ENCODE data around the gene CUEDC1. TPM values are rescaled to one million over a fixed set of nuclear protein-coding genes. Genes with fewer than 3 reads are reported as not detected.
A peak's percentile ranks its signal among the peaks of the same experiment; 100 is the strongest.

CUEDC1 gene
- total and polyA plus RNA-seq, 2 donors (not counting 1 experiment from before 2014, with no cell fraction given): 0.57 TPM; not detected in 1

- Histone ChIP-seq H3K4me2 (replicated peaks; ENCODE audit: low read depth, low read length, poor library complexity, severe bottlenecking) (no peak overlapping the region), H3K4me3 (ENCODE audit: control extremely low read depth in 1 of 5, extremely low read depth in 1 of 5, insufficient read depth in 1 of 5, low read depth in 2 of 5, low read length in 4 of 5) (no peak overlapping the region), H2AFZ (ENCODE audit: insufficient read depth, low read depth, low read length, poor library complexity, severe bottlenecking) (no peak overlapping the region), H3K27ac (ENCODE audit: low read length in 2 of 2) (peak overlapping the region; percentile 23 to 47), H3K36me3 (replicated peaks in 1 of 2; ENCODE audit: control extremely low read depth in 1 of 2, control insufficient read depth in 1 of 2, extremely low read depth in 1 of 2, insufficient read depth in 2 of 2, low read length in 1 of 2) (no peaks in the 10 kb centered on the region), H4K20me1 (ENCODE audit: control insufficient read depth, insufficient read depth, low read length, poor library complexity, severe bottlenecking) (peaks cover 15% of the 10 kb centered on the region), H3K79me2 (ENCODE audit: control insufficient read depth, insufficient read depth, low read length) (peaks cover 4% of the 10 kb centered on the region), H3K27me3 (replicated peaks in 1 of 4; ENCODE audit: control extremely low read depth in 1 of 4, control insufficient read depth in 3 of 4, insufficient read depth in 4 of 4, low read length in 3 of 4) (no peaks in the 10 kb centered on the region), H3K4me1 (ENCODE audit: control insufficient read depth in 2 of 2, insufficient read depth in 2 of 2, low read length in 2 of 2) (peaks cover 20 to 25% of the 10 kb centered on the region in 2 donors), H3K9ac (ENCODE audit: low read length) (no peak overlapping the region), H3K9me3 (ENCODE audit: control extremely low read depth in 1 of 3, control insufficient read depth in 2 of 3, insufficient read depth in 1 of 3, low read length in 2 of 3) (no peaks in the 10 kb centered on the region)
- no peaks in the 10 kb centered on the region for H3K27me3 Mint-ChIP-seq
- ChIA-PET POLR2A (interaction anchor here (0.6 to 0.8 kb wide), 2 partner anchors 140 to 738 kb away, joined by 3 read pairs; partner anchors contain the start of gene MSI2), CTCF (interaction anchor here (0.7 to 20.2 kb wide), 7 partner anchors 9 to 138 kb away, joined by 3 to 468 read pairs (median 9); partner anchors contain the start of gene MRPS23)
- TF ChIP-seq, protein P1, sequence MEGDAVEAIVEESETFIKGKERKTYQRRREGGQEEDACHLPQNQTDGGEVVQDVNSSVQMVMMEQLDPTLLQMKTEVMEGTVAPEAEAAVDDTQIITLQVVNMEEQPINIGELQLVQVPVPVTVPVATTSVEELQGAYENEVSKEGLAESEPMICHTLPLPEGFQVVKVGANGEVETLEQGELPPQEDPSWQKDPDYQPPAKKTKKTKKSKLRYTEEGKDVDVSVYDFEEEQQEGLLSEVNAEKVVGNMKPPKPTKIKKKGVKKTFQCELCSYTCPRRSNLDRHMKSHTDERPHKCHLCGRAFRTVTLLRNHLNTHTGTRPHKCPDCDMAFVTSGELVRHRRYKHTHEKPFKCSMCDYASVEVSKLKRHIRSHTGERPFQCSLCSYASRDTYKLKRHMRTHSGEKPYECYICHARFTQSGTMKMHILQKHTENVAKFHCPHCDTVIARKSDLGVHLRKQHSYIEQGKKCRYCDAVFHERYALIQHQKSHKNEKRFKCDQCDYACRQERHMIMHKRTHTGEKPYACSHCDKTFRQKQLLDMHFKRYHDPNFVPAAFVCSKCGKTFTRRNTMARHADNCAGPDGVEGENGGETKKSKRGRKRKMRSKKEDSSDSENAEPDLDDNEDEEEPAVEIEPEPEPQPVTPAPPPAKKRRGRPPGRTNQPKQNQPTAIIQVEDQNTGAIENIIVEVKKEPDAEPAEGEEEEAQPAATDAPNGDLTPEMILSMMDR (IDR thresholded peaks at IDR 0.05): no peak
- TF ChIP-seq EZH2 (IDR thresholded peaks at IDR 0.05; ENCODE audit: borderline replicate concordance, insufficient read depth, low read depth, low read length, poor library complexity, severe bottlenecking): no peak
- ATAC-seq (ENCODE audit: low read depth) (no peak), DNase-seq (no peak)
- H3K4me3 Mint-ChIP-seq: no peak overlapping the region
- H3K4me1 Mint-ChIP-seq: peaks cover 35% of the 10 kb centered on the region
- no peaks in the 10 kb centered on the region for H3K9me3 Mint-ChIP-seq (ENCODE audit: insufficient read depth)
- intact Hi-C loops (cut with micrococcal nuclease): no loop called here
- H3K27ac Mint-ChIP-seq: peak overlapping the region; percentile 24
- no CpG with 5 or more reads among the region's 2 CpGs for WGBS (ENCODE audit: insufficient coverage)
Observed at GRCh38 chr17:57994436-57994835, 39.2 kb upstream of the CUEDC1 start.

Measured in B cell (primary cell).